ENCODE results near the gene CGB1.
"Not testable (repeated sequence)": the region's sequence is repeated elsewhere in the genome, so short reads cannot be mapped to it uniquely, and the experiment has no call there.

Gene CGB1

DNA sequence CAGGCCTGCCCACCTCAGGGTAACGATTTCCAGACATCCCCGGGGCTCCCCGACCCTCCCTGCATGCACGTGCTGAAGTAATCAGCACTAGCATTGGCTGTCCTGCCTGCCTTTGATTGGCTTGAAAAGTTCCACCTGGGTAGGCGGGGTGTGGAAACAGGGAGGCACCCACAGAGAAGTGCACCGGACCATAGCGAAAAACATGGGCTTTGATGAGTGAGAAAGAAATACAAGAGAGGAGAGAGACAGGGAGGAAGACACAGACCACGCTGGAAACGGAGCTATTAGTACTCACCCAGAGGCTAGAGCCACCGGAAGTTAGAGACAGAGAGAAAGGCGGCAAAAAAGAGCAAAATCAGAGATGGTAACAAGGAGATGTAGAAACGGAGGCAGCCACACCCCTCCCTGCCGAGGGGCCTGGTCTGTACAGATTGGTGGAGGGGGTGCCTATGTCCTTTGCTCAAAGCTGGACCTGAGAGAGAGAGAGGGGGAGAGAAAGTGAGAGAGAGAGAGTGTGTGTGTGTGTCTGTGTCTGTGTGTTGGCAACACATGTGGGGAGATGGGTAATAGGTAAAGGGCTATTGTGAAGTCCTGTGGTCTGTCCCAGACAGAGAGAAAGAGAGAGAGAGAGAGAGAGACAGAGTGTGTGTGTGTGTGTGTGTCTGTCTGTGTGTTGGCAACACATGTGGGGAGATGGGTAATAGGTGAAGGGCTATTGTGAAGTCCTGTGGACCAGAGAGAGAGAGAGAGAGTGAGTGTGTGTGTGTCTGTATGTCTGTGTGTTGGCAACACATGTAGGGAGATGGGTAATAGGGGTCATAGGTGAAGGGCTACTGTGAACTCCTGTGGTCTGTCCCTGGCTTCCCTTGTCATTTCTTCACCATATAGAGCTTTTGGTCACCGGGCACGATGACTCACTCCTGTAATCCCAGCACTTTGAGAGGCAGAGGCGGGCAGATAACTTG, 15.5 kb downstream of the CGB1 start:
- no peak for DNase-seq

- DNase-seq: no peak
Observed at GRCh38 chr19:49020342-49020741, 16.4 kb downstream of the CGB1 start.

- peak; percentile 63 for DNase-seq
Observed at GRCh38 chr19:49019242-49019932, 17.3 kb downstream of the CGB1 start.

DNA sequence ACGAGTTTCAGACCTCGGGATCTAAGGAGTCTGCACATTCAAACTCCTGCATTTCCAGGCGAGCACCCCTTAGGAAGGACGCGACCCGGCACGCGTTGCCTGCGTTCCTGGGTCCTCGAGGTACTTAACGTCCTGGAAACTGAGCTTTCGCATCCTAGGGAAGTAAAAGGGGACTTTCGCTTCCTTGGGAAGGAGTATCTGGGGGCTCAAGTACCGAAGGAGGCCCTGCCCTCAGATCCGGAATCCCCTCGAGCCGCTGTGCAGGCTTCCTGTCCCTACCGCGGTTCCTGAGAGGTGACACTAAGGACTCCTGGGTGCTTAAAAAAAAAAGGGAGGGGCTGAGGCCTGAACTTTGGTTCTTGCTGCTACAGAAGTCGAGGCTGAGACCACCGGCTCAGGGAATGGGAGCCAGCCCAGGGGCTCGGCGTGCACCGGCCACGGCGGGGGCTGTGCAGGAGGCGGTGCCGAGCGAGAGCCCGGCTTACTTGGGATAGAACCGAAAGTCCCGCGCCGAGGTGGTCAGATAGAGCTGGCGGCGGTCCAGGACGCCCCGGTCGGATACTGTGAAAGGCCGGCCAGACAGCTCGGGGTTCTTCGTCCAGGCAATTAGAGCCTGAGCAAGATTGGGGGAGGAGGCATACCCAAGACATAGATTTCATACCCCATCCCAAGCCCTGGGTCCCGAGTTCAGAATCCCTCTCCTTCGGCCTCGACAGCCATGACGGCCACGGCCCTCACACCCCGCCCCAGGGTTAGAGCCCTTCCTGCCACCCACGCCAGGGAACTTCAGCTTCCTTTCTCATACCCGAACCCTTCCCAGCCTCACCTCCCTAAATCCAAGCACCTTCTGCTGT, 18.1 kb downstream of the CGB1 start:
- not testable (repeated sequence) for DNase-seq

DNA sequence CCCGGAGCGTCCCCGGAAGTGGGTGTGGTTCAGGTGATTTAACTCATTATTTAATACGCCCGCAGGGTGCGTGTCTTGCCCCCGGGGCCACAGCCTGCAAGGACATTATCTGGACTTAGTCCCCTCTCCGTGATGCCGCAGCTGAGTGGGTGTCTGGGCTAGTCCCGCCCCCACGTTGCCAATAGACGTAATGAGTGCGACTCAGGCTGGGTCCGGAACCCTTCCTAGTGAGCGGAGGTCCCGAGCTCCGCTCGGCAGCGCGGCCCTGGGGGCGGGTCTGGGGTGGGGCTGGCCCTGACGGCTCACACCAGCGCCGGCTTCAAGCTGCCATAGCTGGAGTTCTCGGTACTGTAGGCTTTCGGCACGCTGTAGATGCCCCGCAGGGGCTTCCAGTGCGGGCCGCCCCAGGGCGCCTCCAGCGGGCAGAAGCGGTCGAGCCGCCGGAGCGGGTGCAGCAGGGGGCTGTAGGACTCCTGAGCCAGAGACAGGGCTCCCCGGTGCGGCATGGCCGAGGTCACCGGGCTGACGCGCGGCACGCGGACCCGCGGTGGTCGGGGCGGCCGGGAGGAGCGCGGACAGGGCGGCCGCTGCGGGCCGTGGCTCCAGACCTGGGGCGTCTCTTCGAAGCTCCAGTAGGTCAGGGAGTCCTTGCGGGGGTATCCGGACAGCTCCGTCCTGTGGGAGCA, 18.9 kb downstream of the CGB1 start:
- peak; percentile 71 for DNase-seq

DNA sequence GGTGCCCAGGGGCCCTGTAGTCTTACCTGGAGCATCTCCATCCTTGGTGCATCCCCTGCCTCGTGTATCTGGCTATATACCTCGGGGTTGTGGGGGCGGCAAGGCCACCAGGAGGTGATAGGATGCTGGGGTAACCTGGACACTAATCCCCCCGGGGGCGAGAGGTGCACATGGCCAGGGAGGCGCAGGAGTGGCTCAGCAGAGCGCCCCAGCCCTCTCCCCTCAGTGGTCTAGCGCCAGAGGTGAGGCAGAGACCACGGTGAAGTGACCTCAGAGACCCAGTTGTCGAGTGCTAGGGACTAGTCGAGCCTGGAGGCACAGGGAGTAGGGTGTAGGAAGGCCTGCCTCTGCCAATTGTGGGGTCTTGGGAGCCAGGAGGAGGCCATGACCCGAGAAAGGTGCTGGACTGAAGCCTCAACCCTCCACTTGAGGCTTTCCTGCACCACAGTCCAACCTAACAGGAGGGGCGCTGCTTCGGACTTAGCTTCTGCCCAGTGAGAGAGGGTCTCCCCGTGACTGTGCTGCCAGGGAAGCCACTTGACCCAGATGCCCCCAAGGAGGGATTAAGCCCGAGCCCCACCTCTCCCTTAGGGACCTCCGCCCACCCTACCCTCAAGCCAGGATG, 19.5 kb downstream of the CGB1 start, which contains the start of gene LHB:
Gene LHB, minus strand, starts transcription at position 51 of the 625 bp plus-strand sequence. Its CDS starts 10 bp downstream, at position 41.
- no peak for DNase-seq

GRCh38 chr19:49016067-49016839, 20.4 kb downstream of the CGB1 start:
- no peak for DNase-seq

GRCh38 chr19:49014870-49015255, 21.8 kb downstream of the CGB1 start:
- no peak for DNase-seq

- no peak for DNase-seq
Observed at GRCh38 chr19:49014123-49014869, 22.4 kb downstream of the CGB1 start.

DNA sequence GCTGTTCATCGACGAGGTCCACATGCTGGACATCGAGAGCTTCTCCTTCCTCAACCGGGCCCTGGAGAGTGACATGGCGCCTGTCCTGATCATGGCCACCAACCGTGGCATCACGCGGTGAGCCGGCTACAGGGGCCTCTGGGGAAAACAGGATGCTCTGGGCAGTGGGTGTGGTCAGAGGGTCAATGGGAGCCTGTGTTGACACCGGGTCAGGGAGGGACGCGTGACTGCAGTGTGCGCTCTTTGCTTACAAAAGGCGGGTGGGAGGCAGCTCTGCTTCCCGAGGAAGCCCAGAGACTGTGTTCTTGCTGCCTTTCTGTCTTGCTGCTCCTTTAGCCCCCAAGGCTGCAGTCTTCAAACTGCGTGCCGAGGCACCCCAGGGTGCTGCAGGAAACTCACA, 25.5 kb downstream of the CGB1 start:
- no peak for DNase-seq

- DNase-seq: no peak
Observed at GRCh38 chr19:49010453-49010852, 26.2 kb downstream of the CGB1 start.

- DNase-seq: no peak
Observed at GRCh38 chr19:49009828-49010227, 26.9 kb downstream of the CGB1 start.

- no peak for DNase-seq
Observed at GRCh38 chr19:49006905-49007304, 29.8 kb downstream of the CGB1 start.

DNA sequence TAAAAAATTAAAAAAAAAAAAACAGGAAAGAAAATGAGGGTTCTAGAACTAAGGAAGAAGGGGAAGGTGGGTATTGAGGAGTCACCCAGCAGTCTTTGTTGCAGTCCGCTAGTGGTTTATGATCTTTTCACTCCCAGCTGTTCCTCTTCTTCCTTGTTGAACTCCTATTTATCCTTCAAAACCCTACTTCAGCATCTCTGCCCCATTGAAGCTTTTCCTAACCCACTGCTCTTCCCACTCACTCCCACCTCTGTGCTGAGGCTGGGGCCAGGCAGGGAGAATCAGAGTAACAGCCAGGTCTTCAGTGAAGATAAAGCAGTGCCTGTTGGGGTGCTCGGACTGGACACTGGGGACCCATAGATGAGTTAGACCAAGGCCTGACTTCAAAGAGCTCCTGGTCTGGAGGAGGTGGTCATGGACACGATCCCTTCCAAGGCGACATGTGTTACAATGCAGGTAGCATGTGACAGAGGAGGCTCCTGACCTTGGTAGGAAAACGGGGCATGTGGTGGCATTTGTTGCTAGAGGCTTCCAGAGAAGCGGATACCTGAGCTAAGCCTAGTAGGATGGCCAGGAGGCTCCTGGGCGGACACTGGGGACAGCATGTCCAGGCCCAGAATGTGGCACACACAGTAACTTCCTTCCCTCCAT, 31.6 kb downstream of the CGB1 start:
- DNase-seq: no peak

DNA sequence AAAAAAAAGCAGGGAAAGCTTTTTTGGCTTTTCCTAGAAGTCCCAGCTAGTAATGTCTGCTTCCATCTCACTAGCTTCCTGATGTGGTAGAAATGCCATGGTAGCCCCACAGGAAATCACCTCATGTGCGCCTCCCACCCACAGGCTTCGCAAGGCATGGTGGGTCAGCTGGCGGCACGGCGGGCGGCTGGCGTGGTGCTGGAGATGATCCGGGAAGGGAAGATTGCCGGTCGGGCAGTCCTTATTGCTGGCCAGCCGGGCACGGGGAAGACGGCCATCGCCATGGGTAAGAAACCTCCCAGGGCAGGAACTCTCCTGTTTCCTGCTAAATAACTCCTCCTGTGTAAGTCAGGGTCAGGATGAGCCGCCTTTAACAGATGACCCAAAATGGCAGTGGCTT, 32.6 kb downstream of the CGB1 start:
- no peak for DNase-seq

GRCh38 chr19:48999481-49000325, 37.0 kb downstream of the CGB1 start:
- DNase-seq: peak; percentile 58

- DNase-seq: peak; percentile 24
Observed at GRCh38 chr19:48997972-48998371, 38.7 kb downstream of the CGB1 start.

GRCh38 chr19:48994035-48994386, 42.7 kb downstream of the CGB1 start:
- DNase-seq: no peak

Data from CD4-positive, alpha-beta T cell treated with Interferon gamma for 1 hour (primary cell).